Measurements from ENCODE around the gene ZFP36L1.

Gene ZFP36L1

GRCh38 chr14:68794130-68794850 lies 1.4 kb upstream of the ZFP36L1 start:
- Histone ChIP-seq H3K9me3 (ENCODE audit: severe bottlenecking) (no peaks in the 10 kb centered on the region), H3K36me3 (ENCODE audit: low read depth) (peaks cover 36% of the 10 kb centered on the region), H3K4me3 (ENCODE audit: severe bottlenecking) (peak overlapping the region; percentile 82), H3K27me3 (ENCODE audit: insufficient read depth, poor library complexity, severe bottlenecking) (no peaks in the 10 kb centered on the region), H3K4me1 (ENCODE audit: insufficient read depth, poor library complexity, severe bottlenecking) (no peaks in the 10 kb centered on the region), H3K27ac (ENCODE audit: poor library complexity, severe bottlenecking) (peak overlapping the region; percentile 99)
- ATAC-seq (ENCODE audit: low read depth) (peak; percentile 40), DNase-seq (ENCODE audit: low spot score) (peak; percentile 87)
- TF ChIP-seq CTCF (IDR thresholded peaks at IDR 0.05; ENCODE audit: poor library complexity, severe bottlenecking): no peak

GRCh38 chr14:68793734-68794129 lies 865 bp upstream of the ZFP36L1 start:
- ATAC-seq (ENCODE audit: low read depth): no peak
- no peaks in the 10 kb centered on the region for H3K4me1 ChIP-seq (ENCODE audit: insufficient read depth, poor library complexity, severe bottlenecking)
- TF ChIP-seq CTCF (IDR thresholded peaks at IDR 0.05; ENCODE audit: poor library complexity, severe bottlenecking): no peak
- no peak for DNase-seq (ENCODE audit: low spot score)
- H3K36me3 ChIP-seq (ENCODE audit: low read depth): peaks cover 42% of the 10 kb centered on the region
- H3K27me3 ChIP-seq (ENCODE audit: insufficient read depth, poor library complexity, severe bottlenecking): no peaks in the 10 kb centered on the region
- H3K4me3 ChIP-seq (ENCODE audit: severe bottlenecking): peak overlapping the region; percentile 82
- H3K27ac ChIP-seq (ENCODE audit: poor library complexity, severe bottlenecking): peak overlapping the region; percentile 99
- H3K9me3 ChIP-seq (ENCODE audit: severe bottlenecking): no peaks in the 10 kb centered on the region

DNA sequence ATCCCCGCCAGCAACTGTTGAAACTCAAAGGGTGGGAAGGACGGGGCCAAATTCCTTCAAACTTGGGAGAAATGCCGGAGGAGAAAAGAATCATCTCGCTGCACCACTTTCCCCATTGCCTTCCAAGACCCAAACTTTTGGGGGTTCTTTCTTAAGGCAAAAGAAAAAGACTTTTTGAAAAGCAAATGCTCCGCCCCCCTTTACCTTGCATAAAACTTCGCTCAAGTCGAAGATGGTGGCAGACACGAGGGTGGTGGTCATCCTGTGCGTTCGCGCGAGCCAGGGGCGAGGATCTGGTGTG lies 239 bp downstream of the ZFP36L1 start:
- no peak for ATAC-seq (ENCODE audit: low read depth)
- DNase-seq (ENCODE audit: low spot score): no peak
- peaks cover 10% of the 10 kb centered on the region for H3K4me1 ChIP-seq (ENCODE audit: insufficient read depth, poor library complexity, severe bottlenecking)

GRCh38 chr14:68791902-68792677 lies 777 bp downstream of the ZFP36L1 start:
- peak overlapping the region; percentile 82 for H3K4me3 ChIP-seq (ENCODE audit: severe bottlenecking)
- peaks cover 13% of the 10 kb centered on the region for H3K4me1 ChIP-seq (ENCODE audit: insufficient read depth, poor library complexity, severe bottlenecking)
- no peak for TF ChIP-seq CTCF (IDR thresholded peaks at IDR 0.05; ENCODE audit: poor library complexity, severe bottlenecking)
- ATAC-seq (ENCODE audit: low read depth) (no peak), DNase-seq (ENCODE audit: low spot score) (peak; percentile 54)
- no peaks in the 10 kb centered on the region for H3K27me3 ChIP-seq (ENCODE audit: insufficient read depth, poor library complexity, severe bottlenecking)
- H3K36me3 ChIP-seq (ENCODE audit: low read depth): peaks cover 58% of the 10 kb centered on the region
- peak overlapping the region; percentile 99 for H3K27ac ChIP-seq (ENCODE audit: poor library complexity, severe bottlenecking)
- H3K9me3 ChIP-seq (ENCODE audit: severe bottlenecking): no peaks in the 10 kb centered on the region

More for the DNA sequence above, 239 bp downstream of the ZFP36L1 start:
- Histone ChIP-seq H3K27ac (ENCODE audit: poor library complexity, severe bottlenecking) (peak overlapping the region; percentile 99), H3K4me3 (ENCODE audit: severe bottlenecking) (peak overlapping the region; percentile 82), H3K27me3 (ENCODE audit: insufficient read depth, poor library complexity, severe bottlenecking) (no peaks in the 10 kb centered on the region), H3K36me3 (ENCODE audit: low read depth) (peaks cover 53% of the 10 kb centered on the region), H3K9me3 (ENCODE audit: severe bottlenecking) (no peaks in the 10 kb centered on the region)
- TF ChIP-seq CTCF (IDR thresholded peaks at IDR 0.05; ENCODE audit: poor library complexity, severe bottlenecking): no peak

All from RWPE2 (cell line).